GM12878 (cell line): ENCODE data around the gene CDR2.

Experiments used
- CTCF ChIP-seq, 3 experiments: IDR thresholded peaks in 2 of 3; conservative IDR thresholded peaks in 1 of 3; 2 replicates each; pipeline ENCODE4 v1.5.1; 2011; ENCODE audit warnings: low read depth in 3 of 3, low read length in 3 of 3, mild to moderate bottlenecking in 3 of 3, control low read depth in 2 of 3, moderate library complexity in 2 of 3, inconsistent platforms in 1 of 3, mixed read lengths in 1 of 3; ENCODE audit not compliant: control insufficient read depth in 2 of 3, insufficient read depth in 1 of 3; ENCODE audit errors: extremely low read depth in 1 of 3
- IRF5 ChIP-seq: fragments of 450-650 bp; IDR thresholded peaks from 2 replicates; pipeline ENCODE4 v1.6.1; 2017; ENCODE audit warnings: borderline replicate concordance
- JUNB ChIP-seq: IDR thresholded peaks from 2 replicates; pipeline ENCODE4 v1.6.1; 2016; ENCODE audit warnings: antibody characterized with exemption, mild to moderate bottlenecking
- ZBTB33 ChIP-seq: fragments of 450-650 bp; IDR thresholded peaks from 2 replicates; pipeline ENCODE4 v1.6.1; 2017; ENCODE audit warnings: mild to moderate bottlenecking

- TF ChIP-seq CTCF (IDR thresholded peaks at IDR 0.05 in 2 of 3, conservative IDR thresholded peaks at IDR 0.05 in 1 of 3; ENCODE audit: control insufficient read depth in 2 of 3, extremely low read depth in 1 of 3, insufficient read depth in 1 of 3, low read depth in 3 of 3, low read length in 3 of 3), result no peak
- no peak for TF ChIP-seq ZBTB33
- no peak for TF ChIP-seq IRF5
- TF ChIP-seq JUNB, result no peak
These were observed 4.2 kb downstream of the CDR2 start for GRCh38 chr16:22370038-22370820.
